Sigmoid colon (tissue), 7 donors: ENCODE results near the gene UGT1A10. TPM values are rescaled to one million over a fixed set of nuclear protein-coding genes. Genes with fewer than 3 reads are reported as not detected.

Experiments
- DNase-seq: peaks from one replicate; pipeline ENCODE4 v3.0.0-alpha.2; 2019
- H3K27ac ChIP-seq, 4 donors: fragments of 200-600 bp; sonication (generic); one replicate each; pipeline ENCODE4 v1.5.1; 2016 to 2019; ENCODE audit warnings: mild to moderate bottlenecking in 1 of 4
- H3K27me3 ChIP-seq, 3 donors: fragments of 200-600 bp; sonication (generic); one replicate each; pipeline ENCODE4 v1.5.1; 2019; ENCODE audit warnings: mild to moderate bottlenecking in 1 of 3
- H3K36me3 ChIP-seq, 4 donors: fragments of 200-600 bp; sonication (generic); one replicate each; pipeline ENCODE4 v1.5.1; 2016 to 2019
- H3K4me1 ChIP-seq, 4 donors: fragments of 200-600 bp; sonication (generic); one replicate each; pipeline ENCODE4 v1.5.1; 2017 to 2019
- H3K4me3 ChIP-seq, 4 donors: fragments of 200-600 bp; sonication (generic); one replicate each; pipeline ENCODE4 v1.5.1; 2017 to 2019; ENCODE audit warnings: mild to moderate bottlenecking in 2 of 4, moderate library complexity in 1 of 4
- H3K9me3 ChIP-seq, 4 donors: fragments of 200-600 bp in 3 of 4; sonication (generic) in 3 of 4; one replicate each; pipeline versions ENCODE4 v1.5.1 to v1.6.1; 2013 to 2019
- EP300 ChIP-seq, 4 donors: sonication (generic); formaldehyde crosslinking; IDR thresholded peaks; one replicate each; pipeline ENCODE4 v1.6.1; 2017; ENCODE audit warnings: antibody characterized with exemption in 4 of 4
- POLR2A ChIP-seq, 2 donors: fragments of 450-650 bp; IDR thresholded peaks; one replicate each; pipeline ENCODE4 v1.6.1; 2016; ENCODE audit warnings: antibody characterized with exemption in 2 of 2, mild to moderate bottlenecking in 2 of 2, moderate library complexity in 2 of 2
- POLR2AphosphoS5 ChIP-seq, 4 donors: sonication (generic); formaldehyde crosslinking; IDR thresholded peaks; one replicate each; pipeline ENCODE4 v1.6.1; 2017; ENCODE audit warnings: antibody characterized with exemption in 4 of 4
- WGBS, 2 donors: extraction: QIAGEN DNeasy Blood & Tissue Kit; methylation state at CpG; one replicate each; pipeline ENCODE4 v1.1.7; 2013; 5-methylcytosine and 5-hydroxymethylcytosine counted together
- intact Hi-C: fragments of 100-400 bp; cut with DNase I; formaldehyde crosslinking; loops from one replicate; pipeline ENCODE4 v1.15.1; 2023
- polyA plus RNA-seq, 3 donors: library from polyadenylated mRNA; stranded (reverse); fragments of 200-250 nt; gene quantifications; one replicate each; pipeline ENCODE4 v1.2.3, GENCODE V29; 2013
- total RNA-seq, 4 donors: library from RNA; depleted of rRNA; stranded (reverse); fragments of >200 nt; gene quantifications; one replicate each; pipeline ENCODE4 v1.1.0, GENCODE V29; 2016
- TF ChIP-seq, protein P1 (sequence below), 4 experiments: fragments of 450-650 bp in 3 of 4; fragments of 200-600 bp in 1 of 4; IDR thresholded peaks; one replicate each; pipeline ENCODE4 v1.5.1; 2016 to 2019; ENCODE audit warnings: antibody characterized with exemption in 4 of 4, mild to moderate bottlenecking in 3 of 4, moderate library complexity in 2 of 4
- donor health status: healthy with polysubstance abuse.
- donor health status: Bipolar disorder and iron deficiency.
- donor health status: healthy.

The UGT1A10 gene
- total and polyA plus RNA-seq, 7 donors: 10.8 to 27.3 (median 19.7) TPM; not detected in 4

GRCh38 chr2:233798335-233799086, 162.3 kb downstream of the UGT1A10 start:
- H3K9me3 ChIP-seq: no peaks in the 10 kb centered on the region
- no peak for TF ChIP-seq POLR2AphosphoS5 (IDR thresholded peaks at IDR 0.05)
- DNase-seq: no peak
- intact Hi-C loops: no loop called here
- no peaks in the 10 kb centered on the region for H3K27me3 ChIP-seq
- H3K4me1 ChIP-seq: no peaks in the 10 kb centered on the region
- H3K4me3 ChIP-seq: no peak overlapping the region
- H3K36me3 ChIP-seq: no peaks in the 10 kb centered on the region
- WGBS, 2 donors: 84 to 85% methylated on average over 14 of the region's 14 CpGs
- H3K27ac ChIP-seq: no peak overlapping the region

DNA sequence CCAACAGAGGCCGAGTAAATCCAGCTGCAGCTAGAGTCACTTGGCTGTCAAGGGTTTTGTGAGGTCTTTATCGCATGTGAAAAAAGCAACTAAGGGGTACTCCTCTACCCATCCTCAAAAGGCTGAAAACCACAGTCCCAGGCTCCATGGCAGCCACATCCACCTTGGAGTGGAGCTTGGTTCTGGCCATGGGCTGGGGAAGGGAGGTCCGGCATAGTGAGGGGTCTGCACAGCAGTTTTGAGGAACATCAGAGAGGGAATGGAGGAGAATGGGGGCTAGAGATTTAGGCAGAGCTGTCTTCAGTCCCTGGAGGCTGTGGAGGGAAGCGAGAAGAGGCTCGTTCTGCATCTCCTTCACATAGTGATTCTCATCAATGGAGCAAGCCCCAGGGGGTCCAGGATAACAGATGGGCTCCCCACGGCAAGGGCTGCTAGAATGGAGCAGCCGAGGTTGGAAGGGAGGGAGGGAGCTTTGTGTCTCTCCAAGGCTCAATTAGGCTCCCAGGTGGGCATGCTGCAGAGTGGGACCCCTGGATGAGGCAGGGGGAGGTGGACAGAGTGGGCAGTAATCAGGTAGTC, 162.9 kb downstream of the UGT1A10 start:
- no peaks in the 10 kb centered on the region for H3K9me3 ChIP-seq
- no peak overlapping the region for H3K27ac ChIP-seq
- no peaks in the 10 kb centered on the region for H3K4me1 ChIP-seq
- no peaks in the 10 kb centered on the region for H3K36me3 ChIP-seq
- peak; percentile 33 for DNase-seq
- TF ChIP-seq POLR2A (IDR thresholded peaks at IDR 0.05) (no peak), EP300 (IDR thresholded peaks at IDR 0.05) (no peak), POLR2AphosphoS5 (IDR thresholded peaks at IDR 0.05) (no peak)
- TF ChIP-seq, protein P1, sequence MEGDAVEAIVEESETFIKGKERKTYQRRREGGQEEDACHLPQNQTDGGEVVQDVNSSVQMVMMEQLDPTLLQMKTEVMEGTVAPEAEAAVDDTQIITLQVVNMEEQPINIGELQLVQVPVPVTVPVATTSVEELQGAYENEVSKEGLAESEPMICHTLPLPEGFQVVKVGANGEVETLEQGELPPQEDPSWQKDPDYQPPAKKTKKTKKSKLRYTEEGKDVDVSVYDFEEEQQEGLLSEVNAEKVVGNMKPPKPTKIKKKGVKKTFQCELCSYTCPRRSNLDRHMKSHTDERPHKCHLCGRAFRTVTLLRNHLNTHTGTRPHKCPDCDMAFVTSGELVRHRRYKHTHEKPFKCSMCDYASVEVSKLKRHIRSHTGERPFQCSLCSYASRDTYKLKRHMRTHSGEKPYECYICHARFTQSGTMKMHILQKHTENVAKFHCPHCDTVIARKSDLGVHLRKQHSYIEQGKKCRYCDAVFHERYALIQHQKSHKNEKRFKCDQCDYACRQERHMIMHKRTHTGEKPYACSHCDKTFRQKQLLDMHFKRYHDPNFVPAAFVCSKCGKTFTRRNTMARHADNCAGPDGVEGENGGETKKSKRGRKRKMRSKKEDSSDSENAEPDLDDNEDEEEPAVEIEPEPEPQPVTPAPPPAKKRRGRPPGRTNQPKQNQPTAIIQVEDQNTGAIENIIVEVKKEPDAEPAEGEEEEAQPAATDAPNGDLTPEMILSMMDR (IDR thresholded peaks at IDR 0.05): no peak
- no peaks in the 10 kb centered on the region for H3K27me3 ChIP-seq
- H3K4me3 ChIP-seq: no peak overlapping the region
- intact Hi-C loops: no loop called here
- 69 to 74% methylated on average over 7 of the region's 7 CpGs for WGBS, 2 donors

DNA sequence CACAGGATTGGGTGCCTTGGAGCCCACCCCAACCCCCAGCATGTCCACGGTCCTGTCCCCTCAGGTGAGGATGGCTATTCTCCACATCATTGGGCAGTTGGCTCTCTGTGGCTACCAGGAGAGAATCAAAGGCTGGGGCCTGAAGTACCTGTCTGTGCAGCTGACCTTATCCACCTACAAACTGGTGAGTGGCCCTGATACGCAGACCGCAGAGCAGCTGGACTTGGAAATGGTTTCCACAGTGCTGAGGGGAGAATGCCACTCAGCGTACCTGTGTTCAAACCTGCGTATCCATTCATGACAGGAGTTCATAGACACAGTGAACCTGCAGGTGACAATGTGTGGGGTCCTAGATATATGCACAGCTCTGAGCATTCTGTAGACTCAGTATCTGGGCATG, 163.5 kb downstream of the UGT1A10 start:
- H3K36me3 ChIP-seq: no peaks in the 10 kb centered on the region
- no peaks in the 10 kb centered on the region for H3K4me1 ChIP-seq
- DNase-seq: no peak
- 55% methylated on average over 5 of the region's 5 CpGs for WGBS, 2 donors
- TF ChIP-seq POLR2A (IDR thresholded peaks at IDR 0.05) (no peak), POLR2AphosphoS5 (IDR thresholded peaks at IDR 0.05) (no peak), EP300 (IDR thresholded peaks at IDR 0.05) (no peak)
- TF ChIP-seq, protein P1 (IDR thresholded peaks at IDR 0.05): no peak
- intact Hi-C loops: no loop called here
- H3K4me3 ChIP-seq: no peak overlapping the region
- H3K9me3 ChIP-seq: no peaks in the 10 kb centered on the region
- no peak overlapping the region for H3K27ac ChIP-seq
- no peaks in the 10 kb centered on the region for H3K27me3 ChIP-seq

DNA sequence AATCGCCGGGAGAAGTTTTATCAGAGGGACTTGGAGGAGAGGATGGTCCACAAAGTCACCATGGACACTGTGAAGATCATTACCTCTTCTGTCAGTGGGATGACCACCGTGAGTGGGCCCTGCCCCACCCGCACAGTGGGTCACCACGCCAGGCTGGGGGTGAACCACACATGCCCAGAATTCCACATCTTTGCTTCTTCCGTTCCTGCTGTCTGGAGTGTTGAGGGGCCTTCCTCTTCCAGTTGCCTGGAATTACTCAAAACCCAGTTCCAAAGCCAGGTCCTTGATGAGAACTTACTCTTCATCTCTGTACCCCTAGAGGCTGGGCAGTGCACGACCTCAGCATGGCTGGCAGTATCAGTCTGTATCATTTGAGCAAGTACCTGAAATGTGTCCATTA, 164.0 kb downstream of the UGT1A10 start:
- 81 to 84% methylated on average over 7 of the region's 7 CpGs for WGBS, 2 donors
- Histone ChIP-seq H3K27ac (no peak overlapping the region), H3K4me1 (no peaks in the 10 kb centered on the region), H3K9me3 (no peaks in the 10 kb centered on the region), H3K27me3 (no peaks in the 10 kb centered on the region), H3K36me3 (no peaks in the 10 kb centered on the region), H3K4me3 (no peak overlapping the region)
- intact Hi-C loops: no loop called here
- DNase-seq: no peak
- TF ChIP-seq, protein P1 (IDR thresholded peaks at IDR 0.05): no peak
- no peak for TF ChIP-seq POLR2AphosphoS5 (IDR thresholded peaks at IDR 0.05)
- TF ChIP-seq EP300 (IDR thresholded peaks at IDR 0.05): no peak
- TF ChIP-seq POLR2A (IDR thresholded peaks at IDR 0.05): no peak

- no peak for DNase-seq
- no peaks in the 10 kb centered on the region for H3K4me1 ChIP-seq
- no peak overlapping the region for H3K4me3 ChIP-seq
- H3K9me3 ChIP-seq: no peaks in the 10 kb centered on the region
- 75 to 82% methylated on average over 9 of the region's 9 CpGs for WGBS, 2 donors
- H3K27ac ChIP-seq: no peak overlapping the region
- H3K27me3 ChIP-seq: no peaks in the 10 kb centered on the region
- no peaks in the 10 kb centered on the region for H3K36me3 ChIP-seq
- TF ChIP-seq POLR2A (IDR thresholded peaks at IDR 0.05) (no peak), EP300 (IDR thresholded peaks at IDR 0.05) (no peak), POLR2AphosphoS5 (IDR thresholded peaks at IDR 0.05) (no peak)
- intact Hi-C loops: no loop called here
Observed at GRCh38 chr2:233801357-233802131, 165.3 kb downstream of the UGT1A10 start.
